ENCODE data around the gene OOSP2.

- TF ChIP-seq CTCF (IDR thresholded peaks at IDR 0.05; ENCODE audit: insufficient read depth, low read depth, low read length) (no peak), EZH2 (IDR thresholded peaks at IDR 0.05; ENCODE audit: insufficient read depth, low read length) (no peak)
These were observed 44.5 kb downstream of the OOSP2 start for GRCh38 chr11:60084631-60085273.
